Measurements from ENCODE around the gene RUBCNL. TPM values are rescaled to one million over a fixed set of nuclear protein-coding genes. Genes with fewer than 3 reads are reported as not detected.

The RUBCNL gene
- total and polyA plus RNA-seq, 2 of the 8 experiments (the other 6 are each of a cell fraction or from before 2014, with no cell fraction given) = 2.6 to 4.9 TPM

DNA sequence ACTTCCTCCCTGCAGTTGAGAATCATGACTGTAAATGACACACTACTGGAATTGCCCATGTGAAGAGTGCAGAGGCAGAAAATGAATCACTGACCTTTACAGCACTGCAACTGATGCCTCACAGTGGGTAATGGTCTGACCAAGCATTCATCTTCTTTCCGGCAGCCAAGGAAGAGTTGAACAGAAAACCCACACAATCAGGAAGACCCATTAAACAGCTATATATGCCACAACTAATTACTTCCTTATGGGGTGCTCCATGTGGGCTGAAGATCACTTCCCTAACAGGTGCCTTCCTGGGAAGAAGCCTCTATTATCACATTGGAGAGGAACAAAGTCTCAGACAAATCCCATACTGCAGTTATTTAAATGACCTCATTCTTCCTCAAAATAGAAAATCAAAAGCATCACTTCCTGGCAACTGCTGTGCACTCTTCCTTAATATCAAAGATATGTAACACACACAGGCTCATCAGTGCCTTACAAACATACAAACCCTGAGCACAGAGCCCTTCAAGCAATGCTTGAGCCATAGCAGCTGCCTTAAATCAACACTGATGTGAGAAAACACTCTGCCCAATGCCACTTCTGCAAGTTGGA lies 45.8 kb downstream of the RUBCNL start (continued):
- TF ChIP-seq CTBP2 (IDR thresholded peaks at IDR 0.05; ENCODE audit: borderline replicate concordance, insufficient read depth, insufficient read length, low read length) (no peak), TAF1 (IDR thresholded peaks at IDR 0.05; ENCODE audit: low read depth, low read length) (no peak), MAX (IDR thresholded peaks at IDR 0.05) (no peak), CEBPB (IDR thresholded peaks at IDR 0.05; ENCODE audit: low read depth, low read length) (no peak)

Measured in H1 (cell line).